IMR-90 (cell line): ENCODE data around the gene UCP1. TPM values are rescaled to one million over a fixed set of nuclear protein-coding genes. Genes with fewer than 3 reads are reported as not detected.

ENCODE experiments used
- ATAC-seq: fragments of 200-7000 bp; cut with Tn5 transposase; 2 replicates; pipeline ENCODE4 v1.9.1; 2020; ENCODE audit warnings: low read depth, mild to moderate bottlenecking, moderate library complexity
- BruUV-seq: library from RNA; stranded (reverse); fragments of 400-500 nt; replicated peaks from 2 replicates; lab custom pipeline; 2021; lab: Mats Ljungman, UMichigan
- CTCF ChIA-PET: fragments of 300-600 bp; formaldehyde crosslinking; extraction: SDS; loops from one replicate; lab custom pipeline; 2021; ENCODE audit warnings: antibody characterized with exemption; lab: Yijun Ruan, JAX
- POLR2A ChIA-PET: fragments of 300-600 bp; sonication (Branson Sonifier 250); formaldehyde crosslinking; loops from one replicate; lab custom pipeline; 2022; ENCODE audit warnings: antibody characterized with exemption; ENCODE audit not compliant: unreplicated experiment; lab: Charles Lee
- DNase-seq: peaks from one replicate; pipeline ENCODE4 v3.0.0; 2013
- H2AFZ ChIP-seq: replicated peaks from 2 replicates; pipeline ENCODE3; 2013; ENCODE audit warnings: low read length, mild to moderate bottlenecking; ENCODE audit not compliant: poor library complexity
- H2AK5ac ChIP-seq: 2 replicates; pipeline ENCODE4 v1.6.1; 2013; ENCODE audit warnings: low read depth, low read length, inconsistent platforms
- H2AK9ac ChIP-seq: replicated peaks from 2 replicates; pipeline ENCODE3; 2013; ENCODE audit warnings: mild to moderate bottlenecking, low read depth, low read length, moderate library complexity; ENCODE audit not compliant: poor library complexity
- H2BK120ac ChIP-seq: 2 replicates; pipeline ENCODE4 v1.6.1; 2013; ENCODE audit warnings: low read depth, low read length, inconsistent platforms
- H2BK15ac ChIP-seq: 3 replicates; pipeline ENCODE4 v1.6.1; 2013; ENCODE audit warnings: low read depth, low read length, inconsistent platforms
- H2BK20ac ChIP-seq: 2 replicates; pipeline ENCODE4 v1.6.1; 2013; ENCODE audit warnings: low read depth, mild to moderate bottlenecking, inconsistent platforms, low read length, moderate library complexity
- H2BK5ac ChIP-seq: 2 replicates; pipeline ENCODE4 v1.6.1; 2013; ENCODE audit warnings: mild to moderate bottlenecking, low read depth, low read length, inconsistent platforms; ENCODE audit not compliant: poor library complexity, severe bottlenecking
- H3K14ac ChIP-seq: replicated peaks from 2 replicates; pipeline ENCODE4 v1.6.1; 2013; ENCODE audit warnings: low read depth, low read length, inconsistent platforms
- H3K18ac ChIP-seq: 2 replicates; pipeline ENCODE4 v1.6.1; 2013; ENCODE audit warnings: low read depth, low read length, control low read depth
- H3K23ac ChIP-seq: 2 replicates; pipeline ENCODE4 v1.6.1; 2013; ENCODE audit warnings: low read depth, low read length, inconsistent platforms
- H3K27ac ChIP-seq: 2 replicates; pipeline ENCODE4 v1.5.1; 2013; ENCODE audit warnings: mild to moderate bottlenecking, control low read depth, low read length; ENCODE audit not compliant: insufficient read depth
- H3K27me3 ChIP-seq: 2 replicates; pipeline ENCODE4 v1.6.1; 2013; ENCODE audit warnings: low read length; ENCODE audit not compliant: control insufficient read depth, insufficient read depth
- H3K36me3 ChIP-seq: 2 replicates; pipeline ENCODE4 v1.6.1; 2013; ENCODE audit warnings: low read length, mixed read lengths; ENCODE audit not compliant: control insufficient read depth, insufficient read depth
- H3K4ac ChIP-seq: 2 replicates; pipeline ENCODE4 v1.6.1; 2013; ENCODE audit warnings: low read depth, low read length, inconsistent platforms
- H3K4me1 ChIP-seq: 2 replicates; pipeline ENCODE4 v1.6.1; 2013; ENCODE audit warnings: low read length, mixed read lengths; ENCODE audit not compliant: control insufficient read depth, insufficient read depth
- H3K4me2 ChIP-seq: 2 replicates; pipeline ENCODE4 v1.6.1; 2013; ENCODE audit warnings: low read depth, mild to moderate bottlenecking, control low read depth, low read length, moderate library complexity
- H3K4me3 ChIP-seq: 2 replicates; pipeline ENCODE4 v1.5.1; 2013; ENCODE audit warnings: low read depth, mild to moderate bottlenecking, control low read depth, low read length, moderate library complexity; ENCODE audit not compliant: insufficient read depth
- H3K56ac ChIP-seq: 2 replicates; pipeline ENCODE4 v1.6.1; 2013; ENCODE audit warnings: low read length, inconsistent platforms; ENCODE audit not compliant: insufficient read depth; ENCODE audit errors: extremely low read depth
- H3K79me1 ChIP-seq, 2 experiments: 2 replicates each; pipeline ENCODE4 v1.6.1; 2013; ENCODE audit warnings: low read length in 2 of 2, inconsistent platforms in 1 of 2, low read depth in 1 of 2
- H3K9ac ChIP-seq: 2 replicates; pipeline ENCODE4 v1.6.1; 2013; ENCODE audit warnings: low read depth, low read length, control low read depth
- H3K9me1 ChIP-seq: 2 replicates; pipeline ENCODE4 v1.6.1; 2013; ENCODE audit warnings: low read length, inconsistent platforms; ENCODE audit not compliant: insufficient read depth
- H3K9me3 ChIP-seq: 2 replicates; pipeline ENCODE4 v1.6.1; 2013; ENCODE audit warnings: low read length; ENCODE audit not compliant: control insufficient read depth, insufficient read depth
- H4K20me1 ChIP-seq: 2 replicates; pipeline ENCODE4 v1.6.1; 2013; ENCODE audit warnings: low read length, inconsistent platforms; ENCODE audit not compliant: insufficient read depth
- H4K5ac ChIP-seq: 2 replicates; pipeline ENCODE4 v1.6.1; 2013; ENCODE audit warnings: mild to moderate bottlenecking, low read depth, low read length, control low read depth
- H4K8ac ChIP-seq, 2 experiments: 2 replicates each; pipeline ENCODE4 v1.6.1; 2013; ENCODE audit warnings: low read depth in 2 of 2, low read length in 2 of 2, control low read depth in 1 of 2, inconsistent platforms in 1 of 2
- H4K91ac ChIP-seq: 2 replicates; pipeline ENCODE4 v1.6.1; 2013; ENCODE audit warnings: low read depth, low read length, inconsistent platforms; ENCODE audit not compliant: insufficient read depth
- BHLHE40 ChIP-seq: fragments of 150-350 bp; IDR thresholded peaks from 2 replicates; pipeline ENCODE4 v1.6.1; 2016; ENCODE audit warnings: mild to moderate bottlenecking, low read depth, low read length
- CEBPB ChIP-seq: IDR thresholded peaks from 2 replicates; pipeline ENCODE4 v1.6.1; 2012; ENCODE audit warnings: low read depth, low read length, improper control_type of control experiment
- CHD1 ChIP-seq: IDR thresholded peaks from 2 replicates; pipeline ENCODE4 v1.6.1; 2012; ENCODE audit warnings: low read depth, low read length, improper control_type of control experiment
- FOS ChIP-seq: fragments of 150-350 bp; IDR thresholded peaks from 2 replicates; pipeline ENCODE4 v1.6.1; 2016; ENCODE audit warnings: low read depth, low read length
- MAFK ChIP-seq: IDR thresholded peaks from 2 replicates; pipeline ENCODE4 v1.6.1; 2012; ENCODE audit warnings: low read depth, low read length, improper control_type of control experiment
- MAZ ChIP-seq: IDR thresholded peaks from 2 replicates; pipeline ENCODE4 v1.6.1; 2012; ENCODE audit warnings: low read depth, mild to moderate bottlenecking, low read length, improper control_type of control experiment, moderate library complexity, borderline replicate concordance
- MXI1 ChIP-seq: IDR thresholded peaks from 2 replicates; pipeline ENCODE4 v1.6.1; 2012; ENCODE audit warnings: low read depth, mild to moderate bottlenecking, low read length, moderate library complexity, borderline replicate concordance
- NFE2L2 ChIP-seq: fragments of 150-350 bp; IDR thresholded peaks from 2 replicates; pipeline ENCODE4 v1.6.1; 2016; ENCODE audit warnings: low read depth, mild to moderate bottlenecking, low read length
- POLR2A ChIP-seq: IDR thresholded peaks from 2 replicates; pipeline ENCODE4 v1.6.1; 2012; ENCODE audit warnings: mild to moderate bottlenecking, low read depth, low read length
- RAD21 ChIP-seq: IDR thresholded peaks from 2 replicates; pipeline ENCODE4 v1.6.1; 2012; ENCODE audit warnings: low read length, improper control_type of control experiment
- RCOR1 ChIP-seq: IDR thresholded peaks from 2 replicates; pipeline ENCODE4 v1.6.1; 2012; ENCODE audit warnings: mild to moderate bottlenecking, low read length, improper control_type of control experiment; ENCODE audit not compliant: insufficient replicate concordance
- RFX5 ChIP-seq: IDR thresholded peaks from 2 replicates; pipeline ENCODE4 v1.8.0; 2012; ENCODE audit warnings: low read depth, mild to moderate bottlenecking, low read length, moderate library complexity
- SMC3 ChIP-seq: fragments of 150-350 bp; IDR thresholded peaks from 2 replicates; pipeline ENCODE4 v1.6.1; 2016; ENCODE audit warnings: low read depth, mild to moderate bottlenecking, antibody characterized with exemption, low read length, moderate library complexity
- USF2 ChIP-seq: fragments of 150-350 bp; IDR thresholded peaks from 2 replicates; pipeline ENCODE4 v1.6.1; 2017; ENCODE audit warnings: mild to moderate bottlenecking, antibody characterized with exemption, low read length, low read depth
- WGBS, 2 experiments: methylation state at CpG; one replicate each; pipeline versions ENCODE4 v1.1.5 to v1.1.7; 2013; ENCODE audit warnings: missing lambda C conversion rate in 2 of 2; ENCODE audit not compliant: insufficient read length in 1 of 2; ENCODE audit errors: extremely low coverage in 2 of 2; 5-methylcytosine and 5-hydroxymethylcytosine counted together
- dilution Hi-C: fragments of 300-500 bp; cut with HindIII; formaldehyde crosslinking; loops from one replicate; pipeline ENCODE4 v1.14.3; 2018; ENCODE audit warnings: low sequenced_read_pairs; ENCODE audit not compliant: unreplicated experiment
- in situ Hi-C: fragments of 300-500 bp; cut with MboI; formaldehyde crosslinking; loops from 3 replicates; pipeline ENCODE4 v1.14.3; 2019; ENCODE audit warnings: low sequenced_read_pairs, inconsistent platforms, mixed read lengths
- intact Hi-C: fragments of 100-400 bp; cut with micrococcal nuclease; formaldehyde crosslinking; loops from 2 replicates; pipeline ENCODE4 v1.10.0; 2022
- polyA plus RNA-seq, 3 experiments: library from polyadenylated mRNA; depleted of rRNA; stranded (reverse); fragments of >200 nt; gene quantifications; 2 replicates each; pipeline ENCODE4 v1.2.3, GENCODE V29; 2012; ENCODE audit warnings: low replicate concordance in 1 of 3
- total RNA-seq: library from RNA; depleted of rRNA; stranded (reverse); fragments of >200 nt; gene quantifications from 2 replicates; pipeline ENCODE4 v1.2.3, GENCODE V29; 2012
- TF ChIP-seq, protein P1 (sequence below): conservative IDR thresholded peaks from 2 replicates; pipeline ENCODE4 v1.5.1; 2012; ENCODE audit warnings: mild to moderate bottlenecking, low read depth, low read length, improper control_type of control experiment
- TF ChIP-seq, protein P2 (sequence below): fragments of 150-350 bp; IDR thresholded peaks from 2 replicates; pipeline ENCODE4 v1.6.1; 2016; ENCODE audit warnings: low read depth, mild to moderate bottlenecking, low read length, moderate library complexity, borderline replicate concordance

Gene UCP1
- total and polyA plus RNA-seq, 2 of the 4 experiments (the other 2 are of a cell fraction) = not detected

DNA sequence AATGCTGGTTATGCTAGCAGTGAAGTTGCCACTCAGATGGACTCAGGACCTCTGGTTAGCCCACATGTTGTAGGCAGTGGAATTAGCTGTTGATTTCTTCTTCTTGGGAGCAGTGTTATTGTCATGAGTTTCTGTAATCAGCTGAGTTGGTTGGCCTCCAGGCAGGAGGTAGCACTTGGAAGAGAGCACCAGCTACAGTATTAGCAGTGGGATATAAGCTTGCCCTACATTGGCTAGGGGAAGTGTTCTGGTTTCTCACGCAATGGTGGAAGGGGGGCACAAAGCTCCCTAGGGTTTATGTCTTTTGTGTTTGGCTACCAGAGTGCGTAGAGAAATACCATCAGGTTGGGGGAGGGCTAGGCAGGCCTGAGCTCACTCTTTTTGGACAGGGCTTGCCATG is 34.0 kb upstream of the UCP1 start:
- no peak overlapping the region for H4K91ac ChIP-seq
- ChIA-PET CTCF (no interaction called here), POLR2A (no interaction called here)
- H2BK20ac ChIP-seq = no peak overlapping the region
- no peaks in the 10 kb centered on the region for H4K20me1 ChIP-seq
- WGBS, 2 experiments = 93% methylated on average over 2 of the region's 2 CpGs; no CpG with 5 or more reads in 1 of the 2 experiments
- H3K4me2 ChIP-seq = no peak overlapping the region
- no peak overlapping the region for H3K14ac ChIP-seq
- in situ Hi-C loops (loop anchor here (10.0 to 25.0 kb wide), 2 partner anchors 238 to 590 kb away; no protein-coding TSS in a partner anchor), dilution Hi-C loops (no loop called here), intact Hi-C loops (no loop called here)
- H3K23ac ChIP-seq = no peak overlapping the region
- H2AK5ac ChIP-seq = no peak overlapping the region
- H3K9me3 ChIP-seq = peaks cover under 1% of the 10 kb centered on the region; the same call in 1 of the 2 replicates
- H2BK5ac ChIP-seq = no peak overlapping the region
- H4K8ac ChIP-seq = no peak overlapping the region
- H3K4ac ChIP-seq = no peak overlapping the region
- no peak overlapping the region for H3K27ac ChIP-seq
- no peak overlapping the region for H3K4me3 ChIP-seq
- no peak overlapping the region for H3K56ac ChIP-seq
- H4K5ac ChIP-seq = no peak overlapping the region
- no peak for ATAC-seq
- no peaks in the 10 kb centered on the region for H3K4me1 ChIP-seq
- TF ChIP-seq MXI1 = no peak
- TF ChIP-seq SMC3 = no peak
- no peak for TF ChIP-seq RFX5
- TF ChIP-seq CEBPB = no peak
- no peak for TF ChIP-seq FOS
- TF ChIP-seq NFE2L2 = no peak
- TF ChIP-seq, protein P1, sequence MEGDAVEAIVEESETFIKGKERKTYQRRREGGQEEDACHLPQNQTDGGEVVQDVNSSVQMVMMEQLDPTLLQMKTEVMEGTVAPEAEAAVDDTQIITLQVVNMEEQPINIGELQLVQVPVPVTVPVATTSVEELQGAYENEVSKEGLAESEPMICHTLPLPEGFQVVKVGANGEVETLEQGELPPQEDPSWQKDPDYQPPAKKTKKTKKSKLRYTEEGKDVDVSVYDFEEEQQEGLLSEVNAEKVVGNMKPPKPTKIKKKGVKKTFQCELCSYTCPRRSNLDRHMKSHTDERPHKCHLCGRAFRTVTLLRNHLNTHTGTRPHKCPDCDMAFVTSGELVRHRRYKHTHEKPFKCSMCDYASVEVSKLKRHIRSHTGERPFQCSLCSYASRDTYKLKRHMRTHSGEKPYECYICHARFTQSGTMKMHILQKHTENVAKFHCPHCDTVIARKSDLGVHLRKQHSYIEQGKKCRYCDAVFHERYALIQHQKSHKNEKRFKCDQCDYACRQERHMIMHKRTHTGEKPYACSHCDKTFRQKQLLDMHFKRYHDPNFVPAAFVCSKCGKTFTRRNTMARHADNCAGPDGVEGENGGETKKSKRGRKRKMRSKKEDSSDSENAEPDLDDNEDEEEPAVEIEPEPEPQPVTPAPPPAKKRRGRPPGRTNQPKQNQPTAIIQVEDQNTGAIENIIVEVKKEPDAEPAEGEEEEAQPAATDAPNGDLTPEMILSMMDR = no peak
- TF ChIP-seq, protein P2, sequence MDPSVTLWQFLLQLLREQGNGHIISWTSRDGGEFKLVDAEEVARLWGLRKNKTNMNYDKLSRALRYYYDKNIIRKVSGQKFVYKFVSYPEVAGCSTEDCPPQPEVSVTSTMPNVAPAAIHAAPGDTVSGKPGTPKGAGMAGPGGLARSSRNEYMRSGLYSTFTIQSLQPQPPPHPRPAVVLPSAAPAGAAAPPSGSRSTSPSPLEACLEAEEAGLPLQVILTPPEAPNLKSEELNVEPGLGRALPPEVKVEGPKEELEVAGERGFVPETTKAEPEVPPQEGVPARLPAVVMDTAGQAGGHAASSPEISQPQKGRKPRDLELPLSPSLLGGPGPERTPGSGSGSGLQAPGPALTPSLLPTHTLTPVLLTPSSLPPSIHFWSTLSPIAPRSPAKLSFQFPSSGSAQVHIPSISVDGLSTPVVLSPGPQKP = no peak
- TF ChIP-seq RCOR1 = no peak
- TF ChIP-seq USF2 = no peak
- TF ChIP-seq CHD1 = no peak
- no peak for TF ChIP-seq MAZ
- TF ChIP-seq BHLHE40 = no peak
- TF ChIP-seq POLR2A = no peak
- no peak for TF ChIP-seq MAFK
- TF ChIP-seq RAD21 = no peak
- peaks cover 39% of the 10 kb centered on the region for H3K27me3 ChIP-seq
- no peak for DNase-seq
- H2BK120ac ChIP-seq = no peak overlapping the region
- no peaks in the 10 kb centered on the region for H3K79me1 ChIP-seq
- no peaks in the 10 kb centered on the region for H3K9me1 ChIP-seq
- no peak overlapping the region for H3K18ac ChIP-seq
- no TSS peak for BruUV-seq
- no peak overlapping the region for H3K9ac ChIP-seq
- no peaks in the 10 kb centered on the region for H3K36me3 ChIP-seq
- H2AFZ ChIP-seq = no peak overlapping the region
- no peak overlapping the region for H2BK15ac ChIP-seq
- no peak overlapping the region for H2AK9ac ChIP-seq
